Adrenal gland (tissue), 12 donors: ENCODE results near the gene CDKAL1. TPM values are rescaled to one million over a fixed set of nuclear protein-coding genes. Genes with fewer than 3 reads are reported as not detected.

ENCODE experiments used
- DNase-seq, 7 donors: peaks; one replicate each; pipeline ENCODE4 v3.0.0-alpha.2; 2019 to 2020
- H3K27ac ChIP-seq, 5 donors: fragments of 200-600 bp; sonication (generic) in 4 of 5; 1 replicate in 3 of 5; 2 replicates in 2 of 5; pipeline versions ENCODE4 v1.5.1 to v1.8.0; 2016 to 2020; ENCODE audit warnings: mild to moderate bottlenecking in 1 of 5
- H3K27me3 ChIP-seq: fragments of 200-600 bp; 2 replicates; pipeline ENCODE4 v1.8.0; 2021
- H3K36me3 ChIP-seq, 2 donors: fragments of 200-600 bp; replicated peaks in 1 of 2; 1 replicate in 1 of 2; 2 replicates in 1 of 2; pipeline versions ENCODE4 v1.5.1 to v1.8.0; 2018 to 2022
- H3K4me1 ChIP-seq, 2 donors: fragments of 200-600 bp; replicated peaks in 1 of 2; 1 replicate in 1 of 2; 2 replicates in 1 of 2; pipeline versions ENCODE4 v1.5.1 to v1.8.0; 2018 to 2021
- H3K4me3 ChIP-seq, 4 donors: fragments of 200-600 bp; sonication (generic) in 3 of 4; one replicate each; pipeline ENCODE4 v1.5.1; 2016 to 2018
- H3K9me3 ChIP-seq, 3 donors: fragments of 200-600 bp; sonication (generic) in 1 of 3; replicated peaks in 1 of 3; 1 replicate in 2 of 3; 2 replicates in 1 of 3; pipeline versions ENCODE4 v1.5.1 to v1.8.0; 2016 to 2021
- CTCF ChIP-seq, 6 experiments: fragments of 450-650 bp in 4 of 6; fragments of 200-600 bp in 2 of 6; sonication (generic) in 1 of 6; IDR thresholded peaks; 1 replicate in 5 of 6; 2 replicates in 1 of 6; pipeline versions ENCODE4 v1.5.1 to v1.8.0; 2016 to 2021; ENCODE audit warnings: antibody characterized with exemption in 6 of 6, mild to moderate bottlenecking in 2 of 6, moderate library complexity in 1 of 6
- POLR2A ChIP-seq, 2 donors: fragments of 450-650 bp; IDR thresholded peaks; one replicate each; pipeline ENCODE4 v1.6.1; 2017; ENCODE audit warnings: antibody characterized with exemption in 2 of 2, mild to moderate bottlenecking in 2 of 2, moderate library complexity in 1 of 2
- WGBS, 4 donors: extraction: QIAGEN DNeasy Blood & Tissue Kit in 2 of 4; methylation state at CpG; one replicate each; pipeline versions ENCODE4 v1.1.5 to v1.1.7; 2013 to 2017; 5-methylcytosine and 5-hydroxymethylcytosine counted together
- intact Hi-C, 2 donors: fragments of 100-400 bp; cut with DNase I; formaldehyde crosslinking; loops; one replicate each; pipeline versions ENCODE4 v1.14.1 to v1.15.0; 2022 to 2023
- polyA plus RNA-seq, 3 donors: library from polyadenylated mRNA; stranded (reverse); fragments of 200-250 nt in 2 of 3; fragments of 350-450 nt in 1 of 3; fragmentation: Illumina TruSeq in 1 of 3; extraction: RNeasy Lipid Tissue Mini Kit (QIAGEN cat#74804) in 1 of 3; gene quantifications; one replicate each; pipeline ENCODE4 v1.2.3, GENCODE V29; 2013 to 2014
- total RNA-seq, 9 donors: library from RNA; depleted of rRNA in 4 of 9; stranded (reverse); fragments of >200 nt in 4 of 9; fragments of 120-200 nt in 1 of 9; fragmentation: NEBNext Ultra II Directional in 1 of 9; extraction: Animal tissue kit (Norgen Biotek cat#: 25700) in 1 of 9; gene quantifications; one replicate each; pipeline versions ENCODE4 v1.1.0 to v1.2.4, GENCODE V29; 2013 to 2023
- donor health status: healthy with polysubstance abuse.
- donor health status: Bipolar disorder and iron deficiency.
- donor health status: DM: yes; HTN: yes; CAD: no.
- donor health status: DM: no; HTN: no; CAD: no.
- donor health status: DM: no; HTN: no; CAD: no.
- donor health status: DM: yes; HTN: yes; CAD: no.

Gene CDKAL1
- total and polyA plus RNA-seq, 12 donors = 3.9 to 21.1 (median 10.6) TPM

GRCh38 chr6:21001736-21002135 lies 467.5 kb downstream of the CDKAL1 start:
- TF ChIP-seq POLR2A (IDR thresholded peaks at IDR 0.05) = no peak
- no peaks in the 10 kb centered on the region for H3K36me3 ChIP-seq
- DNase-seq = no peak
- WGBS, 4 donors = 71 to 87% (median 83%) methylated on average over 3 of the region's 3 CpGs
- H3K27ac ChIP-seq = no peak overlapping the region
- no peaks in the 10 kb centered on the region for H3K27me3 ChIP-seq
- intact Hi-C loops = no loop called here
- peaks cover 0 to 5% of the 10 kb centered on the region in 2 donors for H3K4me1 ChIP-seq
- H3K4me3 ChIP-seq = no peak overlapping the region
- no peaks in the 10 kb centered on the region for H3K9me3 ChIP-seq

GRCh38 chr6:21003780-21004541 lies 469.7 kb downstream of the CDKAL1 start:
- intact Hi-C loops = no loop called here
- TF ChIP-seq POLR2A (IDR thresholded peaks at IDR 0.05) = no peak
- no peak for TF ChIP-seq CTCF (IDR thresholded peaks at IDR 0.05)
- DNase-seq = no peak
- Histone ChIP-seq H3K4me3 (no peak overlapping the region), H3K4me1 (peaks cover 0 to 5% of the 10 kb centered on the region in 2 donors), H3K27me3 (no peaks in the 10 kb centered on the region), H3K27ac (no peak overlapping the region), H3K9me3 (no peaks in the 10 kb centered on the region), H3K36me3 (no peaks in the 10 kb centered on the region)
- WGBS, 4 donors = 84 to 91% (median 89%) methylated on average over 3 of the region's 3 CpGs

- Histone ChIP-seq H3K36me3 (no peaks in the 10 kb centered on the region), H3K4me3 (no peak overlapping the region), H3K27ac (no peak overlapping the region), H3K4me1 (peaks cover 0 to 5% of the 10 kb centered on the region in 2 donors), H3K27me3 (no peaks in the 10 kb centered on the region), H3K9me3 (no peaks in the 10 kb centered on the region)
- 50 to 64% (median 57%) methylated on average over 3 of the region's 3 CpGs for WGBS, 4 donors
- TF ChIP-seq CTCF (IDR thresholded peaks at IDR 0.05) = no peak
- no peak for TF ChIP-seq POLR2A (IDR thresholded peaks at IDR 0.05)
- intact Hi-C loops = no loop called here
- no peak for DNase-seq
Observed at GRCh38 chr6:21005816-21006570, 471.7 kb downstream of the CDKAL1 start.

- Histone ChIP-seq H3K4me3 (no peak overlapping the region), H3K9me3 (no peaks in the 10 kb centered on the region), H3K36me3 (no peaks in the 10 kb centered on the region), H3K27ac (no peak overlapping the region), H3K4me1 (no peaks in the 10 kb centered on the region), H3K27me3 (no peaks in the 10 kb centered on the region)
- no peak for DNase-seq
- intact Hi-C loops = no loop called here
- WGBS, 4 donors = 87 to 96% (median 89%) methylated on average over 2 of the region's 2 CpGs
- TF ChIP-seq POLR2A (IDR thresholded peaks at IDR 0.05) (no peak), CTCF (IDR thresholded peaks at IDR 0.05) (no peak)
Observed at GRCh38 chr6:21019614-21020013, 485.4 kb downstream of the CDKAL1 start.
